Peyer's patch (tissue), 4 donors: Measurements from ENCODE around the gene EXOSC5. TPM values are rescaled to one million over a fixed set of nuclear protein-coding genes. Genes with fewer than 3 reads are reported as not detected.
"Not testable (repeated sequence)": the region's sequence is repeated elsewhere in the genome, so short reads cannot be mapped to it uniquely, and the experiment has no call there.

Experiments used
- DNase-seq, 3 donors: peaks; one replicate each; pipeline ENCODE4 v3.0.0-alpha.2; 2017 to 2019
- H3K27ac ChIP-seq, 4 donors: fragments of 200-600 bp; sonication (generic); one replicate each; pipeline ENCODE4 v1.5.1; 2016 to 2019
- H3K27me3 ChIP-seq, 2 donors: fragments of 200-600 bp; sonication (generic); one replicate each; pipeline ENCODE4 v1.5.1; 2019
- H3K36me3 ChIP-seq, 3 donors: fragments of 200-600 bp; sonication (generic); one replicate each; pipeline ENCODE4 v1.5.1; 2016 to 2019
- H3K4me1 ChIP-seq, 4 donors: fragments of 200-600 bp; sonication (generic); one replicate each; pipeline ENCODE4 v1.5.1; 2016 to 2019
- H3K4me3 ChIP-seq, 4 donors: fragments of 200-600 bp; sonication (generic); 1 replicate in 3 of 4; 2 replicates in 1 of 4; pipeline ENCODE4 v1.5.1; 2016 to 2019; ENCODE audit warnings: mild to moderate bottlenecking in 1 of 4
- H3K9me3 ChIP-seq, 4 donors: fragments of 200-600 bp; sonication (generic); one replicate each; pipeline ENCODE4 v1.5.1; 2016 to 2019; ENCODE audit warnings: mild to moderate bottlenecking in 1 of 4
- CTCF ChIP-seq, 6 experiments: fragments of 450-650 bp in 4 of 6; fragments of 200-600 bp in 2 of 6; sonication (generic) in 1 of 6; IDR thresholded peaks; one replicate each; pipeline ENCODE4 v1.5.1; 2017 to 2019; ENCODE audit warnings: antibody characterized with exemption in 6 of 6, mild to moderate bottlenecking in 3 of 6, moderate library complexity in 1 of 6
- POLR2A ChIP-seq, 2 donors: fragments of 450-650 bp; IDR thresholded peaks; one replicate each; pipeline ENCODE4 v1.5.1; 2017; ENCODE audit warnings: antibody characterized with exemption in 2 of 2, mild to moderate bottlenecking in 2 of 2, moderate library complexity in 2 of 2
- total RNA-seq, 4 donors: library from RNA; depleted of rRNA; stranded (reverse); fragments of >200 nt; gene quantifications; one replicate each; pipeline ENCODE4 v1.1.0, GENCODE V29; 2016

The EXOSC5 gene
- total RNA-seq, 4 donors from 2014 or later: 5.4 to 12.4 (median 10.0) TPM

- Histone ChIP-seq H3K4me3 (no peak overlapping the region), H3K27me3 (no peaks in the 10 kb centered on the region), H3K27ac (no peak overlapping the region), H3K36me3 (peaks cover 0 to 27% (median 0%) of the 10 kb centered on the region in 3 donors), H3K4me1 (peaks cover 0 to 6% (median 0%) of the 10 kb centered on the region in 4 donors), H3K9me3 (no peaks in the 10 kb centered on the region)
- DNase-seq: no peak
- TF ChIP-seq CTCF (IDR thresholded peaks at IDR 0.05): no peak
- TF ChIP-seq POLR2A (IDR thresholded peaks at IDR 0.05): no peak
These were observed 4.4 kb downstream of the EXOSC5 start for GRCh38 chr19:41392775-41393174.

- no peak overlapping the region for H3K27ac ChIP-seq
- no peaks in the 10 kb centered on the region for H3K9me3 ChIP-seq
- no peaks in the 10 kb centered on the region for H3K27me3 ChIP-seq
- TF ChIP-seq POLR2A (IDR thresholded peaks at IDR 0.05) (no peak), CTCF (IDR thresholded peaks at IDR 0.05) (no peak)
- peaks cover 0 to 27% (median 0%) of the 10 kb centered on the region in 3 donors for H3K36me3 ChIP-seq
- DNase-seq: no peak
- H3K4me1 ChIP-seq: peaks cover 0 to 6% (median 0%) of the 10 kb centered on the region in 4 donors
- no peak overlapping the region for H3K4me3 ChIP-seq
These were observed 5.5 kb downstream of the EXOSC5 start for GRCh38 chr19:41391618-41392017.

GRCh38 chr19:41386442-41386841 is 10.7 kb downstream of the EXOSC5 start:
- no peak overlapping the region for H3K4me3 ChIP-seq
- H3K27ac ChIP-seq: no peak overlapping the region
- no peaks in the 10 kb centered on the region for H3K9me3 ChIP-seq
- DNase-seq: no peak
- peaks cover 0 to 26% (median 0%) of the 10 kb centered on the region in 3 donors for H3K36me3 ChIP-seq
- H3K4me1 ChIP-seq: no peaks in the 10 kb centered on the region
- TF ChIP-seq POLR2A (IDR thresholded peaks at IDR 0.05) (no peak), CTCF (IDR thresholded peaks at IDR 0.05) (no peak)
- H3K27me3 ChIP-seq: no peaks in the 10 kb centered on the region

- no peak overlapping the region for H3K27ac ChIP-seq
- H3K9me3 ChIP-seq: no peaks in the 10 kb centered on the region
- no peaks in the 10 kb centered on the region for H3K27me3 ChIP-seq
- TF ChIP-seq CTCF (IDR thresholded peaks at IDR 0.05): no peak
- no peak for TF ChIP-seq POLR2A (IDR thresholded peaks at IDR 0.05)
- H3K4me3 ChIP-seq: no peak overlapping the region
- H3K36me3 ChIP-seq: peaks cover 0 to 8% (median 0%) of the 10 kb centered on the region in 3 donors
- no peak for DNase-seq
- no peaks in the 10 kb centered on the region for H3K4me1 ChIP-seq
These were observed 12.8 kb downstream of the EXOSC5 start for GRCh38 chr19:41384351-41384750.

GRCh38 chr19:41381536-41381935 is 15.6 kb downstream of the EXOSC5 start:
- H3K9me3 ChIP-seq, DNase-seq, H3K4me1 ChIP-seq, H3K36me3 ChIP-seq, H3K4me3 ChIP-seq, H3K27me3 ChIP-seq, H3K27ac ChIP-seq: not testable (repeated sequence)

GRCh38 chr19:41377977-41378709 is 19.0 kb downstream of the EXOSC5 start:
- no peak overlapping the region for H3K27ac ChIP-seq
- no peaks in the 10 kb centered on the region for H3K27me3 ChIP-seq
- H3K9me3 ChIP-seq: no peaks in the 10 kb centered on the region
- peaks cover 0 to 14% (median 5%) of the 10 kb centered on the region in 4 donors for H3K4me1 ChIP-seq
- TF ChIP-seq POLR2A (IDR thresholded peaks at IDR 0.05) (no peak), CTCF (IDR thresholded peaks at IDR 0.05) (no peak)
- H3K4me3 ChIP-seq: no peak overlapping the region
- H3K36me3 ChIP-seq: no peaks in the 10 kb centered on the region
- no peak for DNase-seq
